Neural cell (in vitro differentiated cells): ENCODE data around the gene ABI3BP. TPM values are rescaled to one million over a fixed set of nuclear protein-coding genes. Genes with fewer than 3 reads are reported as not detected.

Experiments
- H2AFZ ChIP-seq: fragments of 200-600, 300-800 bp; sonication (generic), shearing (Covaris generic); 2 replicates; pipeline ENCODE4 v1.6.0; 2014; ENCODE audit warnings: low read depth, mild to moderate bottlenecking, antibody characterized with exemption, low read length, moderate library complexity
- H3F3A ChIP-seq: fragments of 200-600 bp; shearing (Covaris generic); 2 replicates; pipeline ENCODE4 v1.6.1; 2016; ENCODE audit warnings: mild to moderate bottlenecking, moderate library complexity, mixed read lengths, antibody characterized with exemption, low read length; ENCODE audit not compliant: insufficient read depth, poor library complexity, severe bottlenecking
- H3K27ac ChIP-seq: fragments of 200-600, 300-800 bp; sonication (generic), shearing (Covaris generic); 2 replicates; pipeline ENCODE4 v1.5.1; 2014; ENCODE audit warnings: mild to moderate bottlenecking, low read length, moderate library complexity
- H3K27me3 ChIP-seq: fragments of 300-800, 200-600 bp; sonication (generic), shearing (Covaris generic); 2 replicates; pipeline ENCODE4 v1.6.0; 2014; ENCODE audit warnings: mild to moderate bottlenecking, low read depth, low read length, moderate library complexity; ENCODE audit not compliant: insufficient read depth
- H3K36me3 ChIP-seq: fragments of 300-800, 200-600 bp; sonication (generic), shearing (Covaris generic); 2 replicates; pipeline ENCODE4 v1.5.1; 2014; ENCODE audit warnings: mild to moderate bottlenecking, antibody characterized with exemption, low read length, moderate library complexity; ENCODE audit not compliant: insufficient read depth
- H3K4me2 ChIP-seq: fragments of 300-800, 200-600 bp; sonication (generic), shearing (Covaris generic); 2 replicates; pipeline ENCODE4 v1.6.0; 2014; ENCODE audit warnings: mild to moderate bottlenecking, low read length
- H3K4me3 ChIP-seq: fragments of 300-800, 200-600 bp; sonication (generic), shearing (Covaris generic); 2 replicates; pipeline ENCODE4 v1.5.1; 2014; ENCODE audit warnings: mild to moderate bottlenecking, low read length, moderate library complexity
- H3K79me2 ChIP-seq: fragments of 200-600 bp; shearing (Covaris generic); replicated peaks from 2 replicates; pipeline ENCODE4 v1.6.0; 2014; ENCODE audit warnings: mild to moderate bottlenecking, low read length, moderate library complexity; ENCODE audit not compliant: insufficient read depth
- H3K9ac ChIP-seq: fragments of 300-800, 200-600 bp; sonication (generic), shearing (Covaris generic); 2 replicates; pipeline ENCODE4 v1.6.1; 2016; ENCODE audit warnings: mild to moderate bottlenecking, low read length, mixed read lengths
- H3K9me2 ChIP-seq: fragments of 200-600 bp; shearing (Covaris generic); 2 replicates; pipeline ENCODE4 v1.6.1; 2016; ENCODE audit warnings: mild to moderate bottlenecking, low read length, mixed read lengths; ENCODE audit not compliant: insufficient read depth
- H3K9me3 ChIP-seq: fragments of 200-600, 300-800 bp; sonication (generic), shearing (Covaris generic); 2 replicates; pipeline ENCODE4 v1.6.1; 2016; ENCODE audit warnings: mild to moderate bottlenecking, mixed run types, low read length, moderate library complexity, mixed read lengths
- H4K20me1 ChIP-seq: fragments of 200-600 bp; shearing (Covaris generic); 2 replicates; pipeline ENCODE4 v1.6.1; 2016; ENCODE audit warnings: mild to moderate bottlenecking, mixed run types; ENCODE audit not compliant: insufficient read depth
- CTCF ChIP-seq: fragments of 450-650 bp; IDR thresholded peaks from 2 replicates; pipeline ENCODE4 v1.5.1; 2014; ENCODE audit warnings: antibody characterized with exemption, mild to moderate bottlenecking, moderate library complexity; ENCODE audit not compliant: poor library complexity, severe bottlenecking
- EP300 ChIP-seq: fragments of 450-650 bp; conservative IDR thresholded peaks from 2 replicates; pipeline ENCODE4 v1.6.1; 2014; ENCODE audit warnings: antibody characterized with exemption, mild to moderate bottlenecking, moderate library complexity; ENCODE audit not compliant: poor library complexity, severe bottlenecking
- EZH2 ChIP-seq: fragments of 200-600, 300-800 bp; shearing (Covaris generic), sonication (generic); IDR thresholded peaks from 2 replicates; pipeline ENCODE4 v1.6.1; 2014; ENCODE audit warnings: antibody characterized with exemption, low read length, borderline replicate concordance, mild to moderate bottlenecking; ENCODE audit not compliant: insufficient read depth, poor library complexity, severe bottlenecking
- MXI1 ChIP-seq: fragments of 450-650 bp; conservative IDR thresholded peaks from 2 replicates; pipeline ENCODE4 v1.6.1; 2014; ENCODE audit warnings: antibody characterized with exemption, mild to moderate bottlenecking; ENCODE audit not compliant: poor library complexity, severe bottlenecking
- POLR2AphosphoS5 ChIP-seq: IDR thresholded peaks from 2 replicates; pipeline ENCODE4 v1.6.1; 2012
- RAD21 ChIP-seq: fragments of 450-650 bp; conservative IDR thresholded peaks from 2 replicates; pipeline ENCODE4 v1.6.1; 2014; ENCODE audit warnings: antibody characterized with exemption, mild to moderate bottlenecking, moderate library complexity
- REST ChIP-seq: IDR thresholded peaks from 2 replicates; pipeline ENCODE4 v1.6.1; 2012; ENCODE audit warnings: borderline replicate concordance
- SMC3 ChIP-seq: fragments of 450-650 bp; conservative IDR thresholded peaks from 2 replicates; pipeline ENCODE4 v1.6.1; 2014; ENCODE audit warnings: antibody characterized with exemption, mild to moderate bottlenecking, moderate library complexity; ENCODE audit not compliant: poor library complexity
- TAF1 ChIP-seq: IDR thresholded peaks from 2 replicates; pipeline ENCODE4 v1.6.1; 2012; ENCODE audit warnings: low read depth
- polyA plus RNA-seq: library from polyadenylated mRNA; depleted of rRNA; stranded (reverse); fragments of >200 nt; gene quantifications from 2 replicates; pipeline ENCODE4 v1.2.3, GENCODE V29; 2014

Gene ABI3BP
- polyA plus RNA-seq, 1 donor from 2014 or later = not detected

- H3K9me2 ChIP-seq = no peaks in the 10 kb centered on the region
- H2AFZ ChIP-seq = no peak overlapping the region
- no peak overlapping the region for H3K4me3 ChIP-seq
- H3K4me2 ChIP-seq = no peak overlapping the region
- H3F3A ChIP-seq = no peaks in the 10 kb centered on the region
- H3K27ac ChIP-seq = no peak overlapping the region
- no peaks in the 10 kb centered on the region for H4K20me1 ChIP-seq
- TF ChIP-seq SMC3 (no peak), EZH2 (no peak), TAF1 (no peak), EP300 (no peak), REST (no peak), POLR2AphosphoS5 (no peak), CTCF (no peak), RAD21 (no peak), MXI1 (no peak)
- no peaks in the 10 kb centered on the region for H3K27me3 ChIP-seq
- H3K9me3 ChIP-seq = no peaks in the 10 kb centered on the region
- H3K36me3 ChIP-seq = peaks cover 20% of the 10 kb centered on the region
- H3K79me2 ChIP-seq = no peaks in the 10 kb centered on the region
- no peak overlapping the region for H3K9ac ChIP-seq
Measured at GRCh38 chr3:100746092-100746491, 247.1 kb downstream of the ABI3BP start.

GRCh38 chr3:100745617-100746016 is 247.6 kb downstream of the ABI3BP start:
- Histone ChIP-seq H3K4me2 (no peak overlapping the region), H3K4me3 (no peak overlapping the region), H3K9ac (no peak overlapping the region), H3K79me2 (no peaks in the 10 kb centered on the region), H3K9me2 (no peaks in the 10 kb centered on the region), H3F3A (no peaks in the 10 kb centered on the region), H3K36me3 (peaks cover 20% of the 10 kb centered on the region), H3K27ac (no peak overlapping the region), H3K9me3 (no peaks in the 10 kb centered on the region), H4K20me1 (no peaks in the 10 kb centered on the region), H3K27me3 (no peaks in the 10 kb centered on the region), H2AFZ (no peak overlapping the region)
- TF ChIP-seq MXI1 = no peak
- no peak for TF ChIP-seq POLR2AphosphoS5
- no peak for TF ChIP-seq REST
- TF ChIP-seq EZH2 = no peak
- no peak for TF ChIP-seq TAF1
- no peak for TF ChIP-seq SMC3
- TF ChIP-seq EP300 = no peak
- no peak for TF ChIP-seq CTCF
- TF ChIP-seq RAD21 = no peak
